Adrenal gland (tissue), 12 donors: ENCODE data around the gene RAX. TPM values are rescaled to one million over a fixed set of nuclear protein-coding genes. Genes with fewer than 3 reads are reported as not detected.

ENCODE experiments used
- DNase-seq, 7 donors: peaks; one replicate each; pipeline ENCODE4 v3.0.0-alpha.2; 2019 to 2020
- H3K27ac ChIP-seq, 5 donors: fragments of 200-600 bp; sonication (generic) in 4 of 5; 1 replicate in 3 of 5; 2 replicates in 2 of 5; pipeline versions ENCODE4 v1.5.1 to v1.8.0; 2016 to 2020; ENCODE audit warnings: mild to moderate bottlenecking in 1 of 5
- H3K27me3 ChIP-seq: fragments of 200-600 bp; 2 replicates; pipeline ENCODE4 v1.8.0; 2021
- H3K36me3 ChIP-seq, 2 donors: fragments of 200-600 bp; replicated peaks in 1 of 2; 1 replicate in 1 of 2; 2 replicates in 1 of 2; pipeline versions ENCODE4 v1.5.1 to v1.8.0; 2018 to 2022
- H3K4me1 ChIP-seq, 2 donors: fragments of 200-600 bp; replicated peaks in 1 of 2; 1 replicate in 1 of 2; 2 replicates in 1 of 2; pipeline versions ENCODE4 v1.5.1 to v1.8.0; 2018 to 2021
- H3K4me3 ChIP-seq, 4 donors: fragments of 200-600 bp; sonication (generic) in 3 of 4; one replicate each; pipeline ENCODE4 v1.5.1; 2016 to 2018
- H3K9me3 ChIP-seq, 3 donors: fragments of 200-600 bp; sonication (generic) in 1 of 3; replicated peaks in 1 of 3; 1 replicate in 2 of 3; 2 replicates in 1 of 3; pipeline versions ENCODE4 v1.5.1 to v1.8.0; 2016 to 2021
- CTCF ChIP-seq, 6 experiments: fragments of 450-650 bp in 4 of 6; fragments of 200-600 bp in 2 of 6; sonication (generic) in 1 of 6; IDR thresholded peaks; 1 replicate in 5 of 6; 2 replicates in 1 of 6; pipeline versions ENCODE4 v1.5.1 to v1.8.0; 2016 to 2021; ENCODE audit warnings: antibody characterized with exemption in 6 of 6, mild to moderate bottlenecking in 2 of 6, moderate library complexity in 1 of 6
- POLR2A ChIP-seq, 2 donors: fragments of 450-650 bp; IDR thresholded peaks; one replicate each; pipeline ENCODE4 v1.6.1; 2017; ENCODE audit warnings: antibody characterized with exemption in 2 of 2, mild to moderate bottlenecking in 2 of 2, moderate library complexity in 1 of 2
- WGBS, 4 donors: extraction: QIAGEN DNeasy Blood & Tissue Kit in 2 of 4; methylation state at CpG; one replicate each; pipeline versions ENCODE4 v1.1.5 to v1.1.7; 2013 to 2017; 5-methylcytosine and 5-hydroxymethylcytosine counted together
- intact Hi-C, 2 donors: fragments of 100-400 bp; cut with DNase I; formaldehyde crosslinking; loops; one replicate each; pipeline versions ENCODE4 v1.14.1 to v1.15.0; 2022 to 2023
- polyA plus RNA-seq, 3 donors: library from polyadenylated mRNA; stranded (reverse); fragments of 200-250 nt in 2 of 3; fragments of 350-450 nt in 1 of 3; fragmentation: Illumina TruSeq in 1 of 3; extraction: RNeasy Lipid Tissue Mini Kit (QIAGEN cat#74804) in 1 of 3; gene quantifications; one replicate each; pipeline ENCODE4 v1.2.3, GENCODE V29; 2013 to 2014
- total RNA-seq, 9 donors: library from RNA; depleted of rRNA in 4 of 9; stranded (reverse); fragments of >200 nt in 4 of 9; fragments of 120-200 nt in 1 of 9; fragmentation: NEBNext Ultra II Directional in 1 of 9; extraction: Animal tissue kit (Norgen Biotek cat#: 25700) in 1 of 9; gene quantifications; one replicate each; pipeline versions ENCODE4 v1.1.0 to v1.2.4, GENCODE V29; 2013 to 2023
- donor health status: healthy with polysubstance abuse.
- donor health status: Bipolar disorder and iron deficiency.
- donor health status: DM: yes; HTN: yes; CAD: no.
- donor health status: DM: no; HTN: no; CAD: no.
- donor health status: DM: no; HTN: no; CAD: no.
- donor health status: DM: yes; HTN: yes; CAD: no.

The RAX gene
- total and polyA plus RNA-seq, 12 donors, result not detected

GRCh38 chr18:59274533-59274928 lies 1.3 kb upstream of the RAX start:
- Histone ChIP-seq H3K36me3 (no peaks in the 10 kb centered on the region), H3K27me3 (peaks cover 67% of the 10 kb centered on the region), H3K9me3 (no peaks in the 10 kb centered on the region), H3K4me1 (peaks cover 0 to 19% of the 10 kb centered on the region in 2 donors), H3K27ac (no peak overlapping the region), H3K4me3 (no peak overlapping the region)
- intact Hi-C loops, result no loop called here
- TF ChIP-seq CTCF (IDR thresholded peaks at IDR 0.05) (no peak), POLR2A (IDR thresholded peaks at IDR 0.05) (no peak)
- DNase-seq, result no peak
- 16 to 27% (median 25%) methylated on average over 18 of the region's 18 CpGs for WGBS, 4 donors

DNA sequence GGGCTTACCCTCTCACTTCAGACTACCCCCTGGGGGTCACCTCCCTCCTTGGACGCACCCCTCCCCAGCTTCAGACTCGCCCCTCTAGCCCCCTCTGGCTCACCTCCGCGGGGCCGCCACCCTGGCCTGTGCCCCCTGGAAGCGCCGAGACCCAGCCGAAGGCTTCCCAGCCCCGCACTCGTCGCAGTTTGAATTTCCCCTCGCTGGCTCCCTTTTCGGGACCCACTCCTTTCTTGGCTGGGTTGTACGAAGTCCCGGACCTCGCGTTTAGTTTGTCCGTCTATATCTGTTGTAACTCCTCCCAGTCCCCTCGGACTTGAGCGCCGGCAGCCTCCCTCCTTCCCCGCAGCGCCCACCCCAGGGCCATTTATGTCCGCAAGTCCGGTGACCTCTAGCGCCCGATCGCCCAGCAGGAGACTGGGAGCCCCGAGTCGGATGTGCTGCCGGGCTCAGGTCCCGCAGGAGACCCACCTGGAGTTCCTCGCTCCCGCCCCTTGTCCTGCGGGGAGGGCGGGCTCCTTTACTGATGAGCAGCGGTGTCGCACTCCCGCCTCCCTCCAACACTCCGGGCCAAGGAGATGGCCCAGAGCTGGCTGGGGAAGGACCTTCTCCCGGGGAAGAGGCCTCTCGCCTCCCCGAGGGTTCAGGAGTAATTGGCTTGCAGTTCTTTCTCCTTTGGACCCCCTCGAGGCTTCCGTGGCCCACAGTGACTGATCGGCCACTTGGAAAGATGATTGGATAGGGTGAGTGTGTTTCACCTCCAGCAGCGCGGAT lies 692 bp upstream of the RAX start:
- Histone ChIP-seq H3K4me3 (peak overlapping the region in 1 of 4 donors; percentile 46), H3K9me3 (no peaks in the 10 kb centered on the region), H3K4me1 (peaks cover 0 to 19% of the 10 kb centered on the region in 2 donors), H3K27me3 (peaks cover 73% of the 10 kb centered on the region), H3K27ac (no peak overlapping the region), H3K36me3 (no peaks in the 10 kb centered on the region)
- intact Hi-C loops, result no loop called here
- TF ChIP-seq CTCF (IDR thresholded peaks at IDR 0.05) (no peak), POLR2A (IDR thresholded peaks at IDR 0.05) (no peak)
- WGBS, 4 donors, result 2 to 6% (median 4%) methylated on average over 27 to 48 of the region's 48 CpGs
- DNase-seq, result no peak

- Histone ChIP-seq H3K4me3 (peak overlapping the region in 2 of 4 donors; percentile 4 to 46), H3K36me3 (no peaks in the 10 kb centered on the region), H3K9me3 (no peaks in the 10 kb centered on the region), H3K4me1 (peaks cover 0 to 19% of the 10 kb centered on the region in 2 donors), H3K27me3 (peaks cover 88% of the 10 kb centered on the region), H3K27ac (no peak overlapping the region)
- intact Hi-C loops, result no loop called here
- TF ChIP-seq CTCF (IDR thresholded peaks at IDR 0.05) (no peak), POLR2A (IDR thresholded peaks at IDR 0.05) (no peak)
- DNase-seq, result peak in 1 of 7 donors; percentile 13
- WGBS, 4 donors, result 2 to 9% (median 3%) methylated on average over 11 to 52 of the region's 52 CpGs
Observed at GRCh38 chr18:59272221-59272888, 899 bp downstream of the RAX start.

DNA sequence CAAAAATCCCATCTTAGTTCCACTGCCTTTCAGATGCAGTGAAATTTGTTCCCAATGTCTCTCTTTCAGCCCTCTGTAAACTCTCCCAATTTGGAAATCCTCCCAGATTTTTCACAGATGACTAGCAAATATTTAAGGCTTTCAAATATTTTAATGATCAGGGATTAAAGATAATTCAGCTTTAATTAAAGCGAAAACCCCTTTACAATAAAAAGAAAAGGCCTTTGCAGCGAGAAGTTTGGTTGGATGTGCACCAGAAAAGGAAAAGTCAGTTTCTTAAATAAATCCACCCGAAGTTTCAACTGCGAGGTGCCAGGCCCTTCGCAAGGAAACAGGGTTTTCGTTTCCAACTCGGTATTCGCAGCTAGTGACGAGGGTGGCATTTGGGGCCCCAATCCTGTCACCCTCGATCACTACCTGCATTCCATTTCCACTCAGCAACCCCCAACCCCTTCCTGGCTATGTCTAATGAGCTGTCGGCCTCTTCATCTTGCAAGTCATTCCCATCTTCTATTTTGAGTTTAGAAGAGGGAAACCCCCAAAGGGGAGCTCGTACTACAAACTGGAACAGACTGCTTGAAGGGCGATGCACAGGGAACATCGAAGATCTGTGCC lies 1.5 kb downstream of the RAX start:
- peaks cover 87% of the 10 kb centered on the region for H3K27me3 ChIP-seq
- 22 to 28% (median 23%) methylated on average over 14 of the region's 14 CpGs for WGBS, 4 donors
- no peaks in the 10 kb centered on the region for H3K36me3 ChIP-seq
- no peak overlapping the region for H3K27ac ChIP-seq
- TF ChIP-seq POLR2A (IDR thresholded peaks at IDR 0.05), result no peak
- no peak for TF ChIP-seq CTCF (IDR thresholded peaks at IDR 0.05)
- intact Hi-C loops, result no loop called here
- no peaks in the 10 kb centered on the region for H3K9me3 ChIP-seq
- no peak for DNase-seq
- no peak overlapping the region for H3K4me3 ChIP-seq
- peaks cover 0 to 19% of the 10 kb centered on the region in 2 donors for H3K4me1 ChIP-seq
